ENCODE data around the gene EDN2.

Gene EDN2

DNA sequence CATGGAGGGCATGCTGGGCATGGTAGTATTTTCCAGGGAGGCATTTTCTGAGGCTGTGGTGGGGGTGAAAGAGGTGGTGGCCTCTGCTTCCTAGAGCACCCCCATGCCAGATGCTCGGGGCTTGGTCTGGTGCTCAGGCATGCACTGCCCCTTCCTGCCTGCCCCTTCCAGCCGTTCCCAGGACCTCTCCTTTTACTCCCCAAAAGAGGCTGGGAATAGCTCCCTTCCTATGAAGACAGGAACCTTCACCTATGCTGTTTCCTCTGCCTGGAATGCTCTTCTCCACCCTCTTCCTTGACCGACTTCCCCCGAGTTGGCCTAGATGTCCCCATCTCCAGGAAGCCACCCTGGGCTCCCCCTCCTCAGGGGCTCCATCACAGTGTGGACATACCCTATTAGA, 9.1 kb downstream of the EDN2 start:
- TF ChIP-seq, protein P1, sequence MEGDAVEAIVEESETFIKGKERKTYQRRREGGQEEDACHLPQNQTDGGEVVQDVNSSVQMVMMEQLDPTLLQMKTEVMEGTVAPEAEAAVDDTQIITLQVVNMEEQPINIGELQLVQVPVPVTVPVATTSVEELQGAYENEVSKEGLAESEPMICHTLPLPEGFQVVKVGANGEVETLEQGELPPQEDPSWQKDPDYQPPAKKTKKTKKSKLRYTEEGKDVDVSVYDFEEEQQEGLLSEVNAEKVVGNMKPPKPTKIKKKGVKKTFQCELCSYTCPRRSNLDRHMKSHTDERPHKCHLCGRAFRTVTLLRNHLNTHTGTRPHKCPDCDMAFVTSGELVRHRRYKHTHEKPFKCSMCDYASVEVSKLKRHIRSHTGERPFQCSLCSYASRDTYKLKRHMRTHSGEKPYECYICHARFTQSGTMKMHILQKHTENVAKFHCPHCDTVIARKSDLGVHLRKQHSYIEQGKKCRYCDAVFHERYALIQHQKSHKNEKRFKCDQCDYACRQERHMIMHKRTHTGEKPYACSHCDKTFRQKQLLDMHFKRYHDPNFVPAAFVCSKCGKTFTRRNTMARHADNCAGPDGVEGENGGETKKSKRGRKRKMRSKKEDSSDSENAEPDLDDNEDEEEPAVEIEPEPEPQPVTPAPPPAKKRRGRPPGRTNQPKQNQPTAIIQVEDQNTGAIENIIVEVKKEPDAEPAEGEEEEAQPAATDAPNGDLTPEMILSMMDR (IDR thresholded peaks at IDR 0.05; ENCODE audit: low read depth, low read length), result no peak
- DNase-seq (ENCODE audit: low read depth in 2 of 2), result no peak
- H3K4me3 ChIP-seq (replicated peaks in 1 of 2; ENCODE audit: low read depth in 2 of 2, low read length in 2 of 2), result no peak overlapping the region

DNA sequence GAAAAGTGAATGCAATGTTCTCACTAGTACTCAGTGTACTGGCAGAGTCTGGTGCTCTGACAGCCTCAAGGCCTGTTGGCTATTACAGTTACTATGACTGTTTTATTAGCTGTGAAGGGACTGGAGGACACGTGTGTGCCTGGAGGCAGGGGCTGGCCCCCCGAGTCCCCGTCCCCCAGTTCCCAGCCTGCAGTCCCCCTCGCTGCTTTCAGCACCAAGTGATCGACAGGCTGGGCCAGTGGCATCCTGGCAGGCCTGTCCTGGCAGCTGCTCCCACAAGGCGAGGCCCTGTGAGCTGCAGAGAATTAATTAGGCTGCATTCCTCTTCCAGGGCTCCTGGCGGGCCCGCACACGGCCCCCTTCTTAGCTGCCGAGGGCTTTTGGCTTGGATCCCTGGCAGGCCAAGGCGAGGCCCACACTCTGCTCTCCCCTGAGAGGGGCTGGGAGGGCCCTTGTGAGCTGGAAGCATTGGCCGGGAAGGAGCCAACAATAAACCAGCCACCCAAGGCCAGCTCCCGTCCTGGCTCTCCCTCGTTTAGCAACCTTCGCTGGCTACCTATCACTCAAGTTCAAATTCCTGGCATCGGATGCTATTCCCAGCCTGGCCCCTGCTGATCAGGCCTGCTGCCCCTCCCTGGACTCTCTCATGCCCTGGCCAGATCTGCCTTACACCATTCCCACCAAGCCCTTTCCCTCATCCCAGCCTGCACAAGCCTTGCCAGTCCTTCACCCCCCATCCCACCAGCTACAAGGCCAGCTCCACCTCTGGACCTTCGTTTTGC, 9.8 kb downstream of the EDN2 start:
- peak in 1 of 2 donors; percentile 59 for DNase-seq (ENCODE audit: low read depth in 2 of 2)
- no peak overlapping the region for H3K4me3 ChIP-seq (replicated peaks in 1 of 2; ENCODE audit: low read depth in 2 of 2, low read length in 2 of 2)
- TF ChIP-seq, protein P1 (IDR thresholded peaks at IDR 0.05; ENCODE audit: low read depth, low read length), result no peak

DNA sequence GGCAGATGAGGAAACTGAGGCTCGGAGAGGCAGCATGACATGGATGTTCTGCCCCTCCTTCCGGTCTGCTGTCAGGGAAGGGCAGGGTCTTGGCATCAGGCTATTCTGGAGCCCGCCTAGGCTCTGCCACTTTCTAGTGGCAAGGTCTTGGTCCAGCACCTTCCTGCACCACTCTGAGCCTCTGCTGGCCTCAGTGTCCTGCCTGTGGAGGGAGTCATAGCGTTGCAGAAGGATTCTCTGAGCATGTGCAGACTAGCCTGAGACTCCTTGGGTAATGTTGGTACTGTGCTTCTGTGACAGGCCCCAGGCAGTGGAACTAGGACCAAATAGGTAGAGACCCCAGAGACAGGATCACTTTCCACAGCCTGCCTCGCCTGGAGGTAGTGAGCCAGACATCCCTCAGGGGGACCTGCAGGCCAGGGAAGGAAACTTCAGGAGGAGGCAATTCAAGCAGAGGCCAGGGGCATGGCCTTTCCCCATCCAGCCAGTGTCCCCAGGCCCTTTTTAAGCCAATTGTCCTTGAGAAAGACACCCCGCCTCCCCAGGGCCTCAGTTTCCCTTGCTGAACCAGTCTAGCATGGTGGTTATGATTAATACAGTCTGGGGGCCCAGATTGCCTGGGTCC, 10.6 kb downstream of the EDN2 start:
- TF ChIP-seq, protein P1 (IDR thresholded peaks at IDR 0.05; ENCODE audit: low read depth, low read length), result no peak
- H3K4me3 ChIP-seq (replicated peaks in 1 of 2; ENCODE audit: low read depth in 2 of 2, low read length in 2 of 2), result no peak overlapping the region
- DNase-seq (ENCODE audit: low read depth in 2 of 2), result no peak

DNA sequence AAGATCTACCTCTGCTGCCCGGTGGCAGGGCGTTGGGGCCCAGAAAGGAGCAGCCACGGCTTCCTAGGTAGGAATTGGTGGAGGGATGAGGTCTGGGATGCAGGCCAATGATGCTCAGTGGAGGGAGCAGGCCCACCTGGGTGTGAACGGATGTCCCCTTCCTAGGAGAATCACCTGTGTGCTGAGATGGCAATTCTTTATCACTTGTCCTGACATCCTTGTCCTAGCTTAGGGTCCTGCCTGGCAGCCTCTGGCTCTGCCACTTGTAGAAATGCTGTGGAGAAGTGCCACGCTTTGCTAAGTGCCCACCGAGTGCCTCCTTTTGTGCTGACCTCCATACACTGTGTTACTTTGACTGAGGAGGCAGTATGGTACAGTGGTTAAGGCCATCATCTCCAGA, 12.8 kb downstream of the EDN2 start:
- TF ChIP-seq, protein P1 (IDR thresholded peaks at IDR 0.05; ENCODE audit: low read depth, low read length), result no peak
- H3K4me3 ChIP-seq (replicated peaks in 1 of 2; ENCODE audit: low read depth in 2 of 2, low read length in 2 of 2), result no peak overlapping the region
- DNase-seq (ENCODE audit: low read depth in 2 of 2), result no peak

DNA sequence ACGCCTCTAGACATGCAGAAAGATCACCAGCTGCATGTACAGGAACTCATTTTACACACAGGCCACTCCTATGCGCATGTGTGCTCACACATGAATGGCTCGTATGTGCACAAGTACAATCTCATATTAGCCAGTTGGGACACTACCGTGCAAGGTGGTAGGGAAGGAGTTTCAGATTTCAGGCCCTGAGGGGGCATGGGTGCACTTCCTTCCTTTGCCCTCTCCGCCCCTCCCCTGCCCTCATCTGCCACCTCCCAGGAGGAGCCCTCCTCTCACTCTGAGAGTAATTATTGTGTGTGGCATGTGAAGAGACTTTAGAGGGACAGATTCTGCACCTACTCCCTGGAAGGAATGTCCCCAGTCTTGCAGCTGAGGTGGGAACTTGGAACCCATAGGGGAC, 14.8 kb downstream of the EDN2 start:
- H3K4me3 ChIP-seq (replicated peaks in 1 of 2; ENCODE audit: low read depth in 2 of 2, low read length in 2 of 2), result no peak overlapping the region
- TF ChIP-seq, protein P1 (IDR thresholded peaks at IDR 0.05; ENCODE audit: low read depth, low read length), result no peak

DNA sequence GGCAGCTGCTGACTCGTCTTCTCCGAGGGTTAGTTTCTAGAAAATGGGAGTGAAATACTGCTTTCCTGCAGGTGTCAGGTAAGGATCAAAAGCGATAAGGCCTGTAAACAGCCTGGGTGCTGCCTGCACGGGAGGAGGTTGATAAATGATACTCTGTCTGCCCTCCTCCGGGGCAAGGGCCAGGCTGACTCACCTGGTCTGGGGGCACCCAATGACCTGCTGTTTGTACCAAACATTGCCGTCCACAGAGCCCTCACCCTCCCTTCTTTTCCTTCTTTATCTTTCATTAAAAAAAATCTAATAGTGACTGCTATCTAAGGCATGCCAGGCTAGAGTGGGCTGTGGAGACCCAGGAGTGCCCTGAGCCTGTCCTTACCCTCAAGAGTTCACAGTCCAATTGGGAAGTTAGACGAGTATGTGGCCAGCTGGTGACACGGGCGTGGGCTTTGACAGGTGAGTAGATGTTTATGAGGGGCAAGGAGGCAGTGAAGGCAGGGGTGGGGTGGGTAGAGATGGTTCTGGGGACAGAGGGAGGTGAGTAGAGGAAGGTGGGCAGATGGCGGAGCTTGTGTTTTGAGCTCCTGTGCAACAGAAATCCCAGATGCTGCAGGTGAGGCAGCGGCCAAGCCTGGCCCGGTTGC, 16.2 kb downstream of the EDN2 start:
- TF ChIP-seq, protein P1 (IDR thresholded peaks at IDR 0.05; ENCODE audit: low read depth, low read length), result no peak
- no peak for DNase-seq (ENCODE audit: low read depth in 2 of 2)
- no peak overlapping the region for H3K4me3 ChIP-seq (replicated peaks in 1 of 2; ENCODE audit: low read depth in 2 of 2, low read length in 2 of 2)

More for the DNA sequence above, 14.8 kb downstream of the EDN2 start:
- DNase-seq (ENCODE audit: low read depth in 2 of 2), result no peak
